K562 (cell line): ENCODE data around the gene EML3. TPM values are rescaled to one million over a fixed set of nuclear protein-coding genes. Genes with fewer than 3 reads are reported as not detected.

Experiments used
- ATAC-seq: fragments of 200-7000 bp; cut with Tn5 transposase; 3 replicates; pipeline ENCODE4 v1.9.1; 2020; ENCODE audit warnings: moderate library complexity
- BruUV-seq: library from RNA; stranded (reverse); fragments of 400-500 nt; replicated peaks from 2 replicates; lab custom pipeline; 2021; lab: Mats Ljungman, UMichigan
- CTCF ChIA-PET: fragments of 300-600 bp; formaldehyde crosslinking; extraction: SDS; loops from one replicate; lab custom pipeline; 2021; ENCODE audit warnings: low intra/inter-chr PET ratio; lab: Yijun Ruan, JAX
- POLR2A ChIA-PET: fragments of 300-600, 350-650 bp; sonication (Branson Sonifier 250); formaldehyde crosslinking; extraction: SDS; loops from one replicate; lab custom pipeline; 2021; ENCODE audit warnings: antibody characterized with exemption, inconsistent platforms; lab: Yijun Ruan, JAX
- DNase-seq, 4 experiments: peaks; one replicate each; pipeline versions ENCODE4 v3.0.0 to v3.0.0-alpha.2; 2011 to 2018; ENCODE audit warnings: low spot score in 3 of 4, mixed read lengths in 3 of 4; ENCODE audit errors: extremely low read depth in 1 of 4
- FAIRE-seq: peaks from 2 replicates; lab custom pipeline; 2011; peaks lifted over from hg19 to GRCh38; lab: Jason Lieb, UNC
- H2AFZ ChIP-seq: 2 replicates; pipeline ENCODE4 v1.6.0; 2011; ENCODE audit warnings: low read depth, low read length, control low read depth, inconsistent platforms
- H3K27ac ChIP-seq: fragments of 200-600 bp; 3 replicates; pipeline ENCODE4 v1.8.0; 2011; ENCODE audit warnings: low read depth, mild to moderate bottlenecking, control low read depth, inconsistent platforms, low read length, moderate library complexity, mixed read lengths; ENCODE audit errors: extremely low read depth
- H3K27me3 ChIP-seq, 2 experiments: fragments of 300-600 bp in 1 of 2; 2 replicates in 1 of 2; 3 replicates in 1 of 2; pipeline versions ENCODE4 v1.6.0 to v1.8.0; 2011; ENCODE audit warnings: inconsistent platforms in 2 of 2, low read length in 2 of 2, mild to moderate bottlenecking in 1 of 2, mixed read lengths in 1 of 2, moderate library complexity in 1 of 2; ENCODE audit not compliant: control insufficient read depth in 2 of 2, insufficient read depth in 2 of 2
- H3K36me3 ChIP-seq: fragments of 300-600 bp; 3 replicates; pipeline ENCODE4 v1.8.0; 2011; ENCODE audit warnings: mild to moderate bottlenecking, low read length, inconsistent platforms; ENCODE audit not compliant: control insufficient read depth, insufficient read depth
- H3K4me1 ChIP-seq, 2 experiments: fragments of 200-600 bp in 1 of 2; replicated peaks in 1 of 2; 2 replicates in 1 of 2; 3 replicates in 1 of 2; pipeline versions ENCODE4 v1.5.1 to v1.8.0; 2011; ENCODE audit warnings: inconsistent platforms in 2 of 2, low read length in 2 of 2, mild to moderate bottlenecking in 1 of 2, mixed read lengths in 1 of 2, moderate library complexity in 1 of 2; ENCODE audit not compliant: control insufficient read depth in 2 of 2, insufficient read depth in 2 of 2
- H3K4me2 ChIP-seq: 2 replicates; pipeline ENCODE4 v1.6.1; 2011; ENCODE audit warnings: low read length, control low read depth, inconsistent platforms, mixed read lengths; ENCODE audit not compliant: insufficient read depth
- H3K4me3 ChIP-seq: fragments of 200-600 bp; sonication (generic), shearing (Covaris generic); 2 replicates; pipeline ENCODE4 v1.5.1; 2016; ENCODE audit warnings: control low read depth, inconsistent platforms
- H3K79me2 ChIP-seq: fragments of 200-600 bp; 3 replicates; pipeline ENCODE4 v1.8.0; 2011; ENCODE audit warnings: low read length, inconsistent platforms; ENCODE audit not compliant: control insufficient read depth, insufficient read depth
- H3K9ac ChIP-seq, 2 experiments: 2 replicates each; pipeline versions ENCODE4 v1.6.0 to v1.6.1; 2011; ENCODE audit warnings: low read depth in 2 of 2, low read length in 2 of 2, control low read depth in 1 of 2, inconsistent platforms in 1 of 2, mild to moderate bottlenecking in 1 of 2, mixed read lengths in 1 of 2; ENCODE audit not compliant: insufficient read depth in 1 of 2
- H3K9me1 ChIP-seq: one replicate; pipeline ENCODE4 v1.6.0; 2011; ENCODE audit warnings: inconsistent platforms, mild to moderate bottlenecking, low read length, moderate library complexity; ENCODE audit not compliant: control insufficient read depth, insufficient read depth
- H3K9me3 ChIP-seq: replicated peaks from 2 replicates; pipeline ENCODE4 v1.5.1; 2011; ENCODE audit warnings: low read depth, low read length, inconsistent platforms; ENCODE audit not compliant: control insufficient read depth, insufficient read depth
- H4K20me1 ChIP-seq: replicated peaks from 2 replicates; pipeline ENCODE4 v1.6.1; 2011; ENCODE audit warnings: low read length, inconsistent platforms, mixed read lengths; ENCODE audit not compliant: control insufficient read depth, insufficient read depth
- RBFOX2 ChIP-seq: fragments of 200-400 bp; formaldehyde crosslinking; IDR thresholded peaks from 2 replicates; pipeline ENCODE4 v1.6.1; 2017; ENCODE audit warnings: low read depth, mild to moderate bottlenecking, low read length, moderate library complexity
- WGBS: fragments of 100-300 bp; shearing (Covaris generic); methylation state at CpG from one replicate; pipeline ENCODE4 v1.1.6; 2016; ENCODE audit warnings: low coverage, mixed read lengths; ENCODE audit not compliant: insufficient coverage; ENCODE audit errors: missing lambda C conversion rate; 5-methylcytosine and 5-hydroxymethylcytosine counted together
- in situ Hi-C: fragments of 300-500 bp; cut with MboI; formaldehyde crosslinking; loops from 4 replicates; pipeline ENCODE4 v1.15.0; 2018; ENCODE audit warnings: inconsistent platforms, mixed read lengths
- intact Hi-C: fragments of 100-400 bp; cut with micrococcal nuclease; formaldehyde crosslinking; loops from 2 replicates; pipeline ENCODE4 v1.14.2; 2022
- polyA plus RNA-seq, 8 experiments: library from polyadenylated mRNA; depleted of rRNA in 4 of 8; stranded (reverse) in 5 of 8; unstranded in 3 of 8; fragments of >200 nt; fragmentation: Nextera tagmentation in 2 of 8; fragmentation: Illumina TruSeq in 1 of 8; extraction: Ambion mirVana in 2 of 8; extraction: Trizol in 1 of 8; gene quantifications; 2 replicates each; pipeline versions ENCODE4 v1.2.1 to v1.2.3, GENCODE V29; 2011 to 2014; ENCODE audit warnings: inconsistent platforms in 1 of 8, missing spikeins in 1 of 8
- total RNA-seq, 7 experiments: library from RNA; depleted of rRNA in 6 of 7; stranded (reverse); fragments of >200 nt in 6 of 7; fragmentation: Illumina TruSeq in 2 of 7; extraction: Trizol in 2 of 7; gene quantifications; 2 replicates each; pipeline versions ENCODE4 v1.2.1 to v1.2.3, GENCODE V29; 2011 to 2021; ENCODE audit warnings: low replicate concordance in 1 of 7
- TF ChIP-seq, protein P1 (sequence below): fragments of 450-650 bp; IDR thresholded peaks from 2 replicates; pipeline ENCODE4 v1.6.1; 2016; ENCODE audit warnings: low read depth

Gene EML3
- total and polyA plus RNA-seq, 9 of the 15 experiments (the other 6 are each of a cell fraction or from before 2014, with no cell fraction given) = 0.32 to 90.5 (median 26.4) TPM

DNA sequence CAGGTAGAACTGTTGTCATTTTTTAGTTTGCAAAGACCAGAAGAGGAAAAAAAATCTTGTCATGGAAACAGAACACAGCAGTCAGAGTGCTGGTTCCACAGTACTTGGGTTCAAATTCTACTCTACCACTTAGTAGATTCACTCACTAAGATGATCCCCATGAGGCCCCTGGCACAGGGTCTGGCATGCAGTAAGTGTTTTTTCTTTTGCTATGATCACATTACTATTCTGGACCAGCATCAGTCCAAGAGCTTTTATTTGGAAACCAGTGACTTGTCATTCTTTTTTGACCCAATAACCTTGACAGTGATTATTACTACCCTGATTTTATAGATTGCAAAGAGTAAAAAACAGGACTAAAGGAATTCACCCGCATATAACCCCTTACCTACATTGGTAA, 43.0 kb downstream of the EML3 start:
- in situ Hi-C loops (no loop called here), intact Hi-C loops (no loop called here)
- Histone ChIP-seq H3K79me2 (peaks cover 90% of the 10 kb centered on the region), H3K4me2 (no peak overlapping the region), H3K4me1 (peaks cover 21 to 22% of the 10 kb centered on the region in 2 experiments; a peak in 4 of 5 replicates), H3K27me3 (no peaks in the 10 kb centered on the region), H3K4me3 (no peak overlapping the region), H3K9me1 (no peaks in the 10 kb centered on the region), H2AFZ (no peak overlapping the region), H3K9me3 (no peaks in the 10 kb centered on the region), H3K36me3 (peaks cover 85% of the 10 kb centered on the region), H3K27ac (no peak overlapping the region), H4K20me1 (peaks cover 10% of the 10 kb centered on the region), H3K9ac (no peak overlapping the region)
- BruUV-seq = no TSS peak
- ATAC-seq (no peak), DNase-seq (no peak), FAIRE-seq (no peak)
- ChIA-PET CTCF (no interaction called here), POLR2A (interaction anchor here (0.6 to 2.3 kb wide), 8 partner anchors 9 to 199 kb away, joined by 3 to 8 read pairs (median 4); partner anchors contain the start of genes C11orf98, CSKMT and TUT1)
- TF ChIP-seq RBFOX2 = peak; percentile 29; the same call in 1 of the 2 replicates
- TF ChIP-seq, protein P1, sequence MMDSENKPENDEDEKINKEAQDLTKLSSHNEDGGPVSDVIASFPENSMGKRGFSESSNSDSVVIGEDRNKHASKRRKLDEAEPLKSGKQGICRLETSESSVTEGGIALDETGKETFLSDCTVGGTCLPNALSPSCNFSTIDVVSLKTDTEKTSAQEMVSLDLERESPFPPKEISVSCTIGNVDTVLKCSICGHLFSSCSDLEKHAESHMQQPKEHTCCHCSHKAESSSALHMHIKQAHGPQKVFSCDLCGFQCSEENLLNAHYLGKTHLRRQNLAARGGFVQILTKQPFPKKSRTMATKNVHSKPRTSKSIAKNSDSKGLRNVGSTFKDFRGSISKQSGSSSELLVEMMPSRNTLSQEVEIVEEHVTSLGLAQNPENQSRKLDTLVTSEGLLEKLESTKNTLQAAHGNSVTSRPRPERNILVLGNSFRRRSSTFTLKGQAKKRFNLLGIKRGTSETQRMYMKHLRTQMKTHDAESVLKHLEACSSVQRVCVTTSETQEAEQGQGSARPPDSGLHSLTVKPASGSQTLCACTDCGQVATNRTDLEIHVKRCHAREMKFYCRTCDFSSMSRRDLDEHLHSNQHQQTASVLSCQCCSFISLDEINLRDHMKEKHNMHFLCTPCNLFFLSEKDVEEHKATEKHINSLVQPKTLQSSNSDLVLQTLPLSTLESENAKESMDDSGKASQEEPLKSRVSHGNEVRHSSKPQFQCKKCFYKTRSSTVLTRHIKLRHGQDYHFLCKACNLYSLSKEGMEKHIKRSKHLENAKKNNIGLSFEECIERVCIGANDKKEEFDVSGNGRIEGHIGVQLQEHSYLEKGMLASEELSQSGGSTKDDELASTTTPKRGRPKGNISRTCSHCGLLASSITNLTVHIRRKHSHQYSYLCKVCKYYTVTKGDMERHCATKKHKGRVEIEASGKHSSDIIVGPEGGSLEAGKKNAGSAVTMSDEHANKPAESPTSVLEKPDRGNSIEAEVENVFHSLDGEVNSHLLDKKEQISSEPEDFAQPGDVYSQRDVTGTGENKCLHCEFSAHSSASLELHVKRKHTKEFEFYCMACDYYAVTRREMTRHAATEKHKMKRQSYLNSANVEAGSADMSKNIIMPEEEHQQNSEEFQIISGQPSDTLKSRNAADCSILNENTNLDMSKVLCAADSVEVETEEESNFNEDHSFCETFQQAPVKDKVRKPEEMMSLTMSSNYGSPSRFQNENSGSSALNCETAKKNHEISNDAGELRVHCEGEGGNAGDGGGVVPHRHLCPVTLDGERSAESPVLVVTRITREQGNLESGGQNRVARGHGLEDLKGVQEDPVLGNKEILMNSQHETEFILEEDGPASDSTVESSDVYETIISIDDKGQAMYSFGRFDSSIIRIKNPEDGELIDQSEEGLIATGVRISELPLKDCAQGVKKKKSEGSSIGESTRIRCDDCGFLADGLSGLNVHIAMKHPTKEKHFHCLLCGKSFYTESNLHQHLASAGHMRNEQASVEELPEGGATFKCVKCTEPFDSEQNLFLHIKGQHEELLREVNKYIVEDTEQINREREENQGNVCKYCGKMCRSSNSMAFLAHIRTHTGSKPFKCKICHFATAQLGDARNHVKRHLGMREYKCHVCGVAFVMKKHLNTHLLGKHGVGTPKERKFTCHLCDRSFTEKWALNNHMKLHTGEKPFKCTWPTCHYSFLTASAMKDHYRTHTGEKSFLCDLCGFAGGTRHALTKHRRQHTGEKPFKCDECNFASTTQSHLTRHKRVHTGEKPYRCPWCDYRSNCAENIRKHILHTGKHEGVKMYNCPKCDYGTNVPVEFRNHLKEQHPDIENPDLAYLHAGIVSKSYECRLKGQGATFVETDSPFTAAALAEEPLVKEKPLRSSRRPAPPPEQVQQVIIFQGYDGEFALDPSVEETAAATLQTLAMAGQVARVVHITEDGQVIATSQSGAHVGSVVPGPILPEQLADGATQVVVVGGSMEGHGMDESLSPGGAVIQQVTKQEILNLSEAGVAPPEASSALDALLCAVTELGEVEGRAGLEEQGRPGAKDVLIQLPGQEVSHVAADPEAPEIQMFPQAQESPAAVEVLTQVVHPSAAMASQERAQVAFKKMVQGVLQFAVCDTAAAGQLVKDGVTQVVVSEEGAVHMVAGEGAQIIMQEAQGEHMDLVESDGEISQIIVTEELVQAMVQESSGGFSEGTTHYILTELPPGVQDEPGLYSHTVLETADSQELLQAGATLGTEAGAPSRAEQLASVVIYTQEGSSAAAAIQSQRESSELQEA = no peak
- 100% methylated on average over 1 of the region's 1 CpG for WGBS
